PC-3 (cell line): ENCODE results near the gene NFAT5.

Experiments
- EZH2 ChIP-seq: fragments of 300-600 bp; sonication (generic); IDR thresholded peaks from one replicate; pipeline ENCODE4 v1.6.1; 2017; ENCODE audit warnings: antibody characterized with exemption, mild to moderate bottlenecking, low read length; ENCODE audit not compliant: unreplicated experiment
- EZH2phosphoT487 ChIP-seq: fragments of 300-600 bp; sonication (generic); IDR thresholded peaks from 2 replicates; pipeline ENCODE4 v1.6.1; 2018; ENCODE audit warnings: mild to moderate bottlenecking, antibody characterized with exemption, low read length, borderline replicate concordance

DNA sequence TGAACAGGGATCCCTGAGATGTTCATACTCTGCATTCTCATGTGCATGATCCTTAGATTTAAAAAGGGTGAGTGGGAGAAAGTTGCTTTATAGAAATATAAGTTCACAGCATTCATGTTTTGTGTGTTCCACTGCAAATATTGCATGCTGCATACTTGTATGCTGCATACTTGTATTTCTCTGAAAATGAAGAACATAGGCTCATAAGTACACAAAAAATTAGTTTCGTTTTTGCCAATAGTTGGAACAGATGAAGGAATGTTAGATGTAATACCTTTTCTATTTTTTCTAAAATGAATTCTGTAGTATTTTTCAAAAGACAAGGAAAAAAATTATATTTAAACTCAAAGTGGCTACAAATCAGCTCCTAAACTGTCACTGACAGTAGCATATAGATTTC is 79.0 kb downstream of the NFAT5 start:
- TF ChIP-seq EZH2 (no peak), EZH2phosphoT487 (no peak)
